GM15510 (cell line): ENCODE results near the gene CUL1.

Source experiments
- POLR2A ChIP-seq: IDR thresholded peaks from 3 replicates; pipeline ENCODE4 v1.6.1; 2011; ENCODE audit warnings: borderline replicate concordance; ENCODE audit not compliant: insufficient read length; ENCODE audit errors: extremely low read depth

Gene CUL1

DNA sequence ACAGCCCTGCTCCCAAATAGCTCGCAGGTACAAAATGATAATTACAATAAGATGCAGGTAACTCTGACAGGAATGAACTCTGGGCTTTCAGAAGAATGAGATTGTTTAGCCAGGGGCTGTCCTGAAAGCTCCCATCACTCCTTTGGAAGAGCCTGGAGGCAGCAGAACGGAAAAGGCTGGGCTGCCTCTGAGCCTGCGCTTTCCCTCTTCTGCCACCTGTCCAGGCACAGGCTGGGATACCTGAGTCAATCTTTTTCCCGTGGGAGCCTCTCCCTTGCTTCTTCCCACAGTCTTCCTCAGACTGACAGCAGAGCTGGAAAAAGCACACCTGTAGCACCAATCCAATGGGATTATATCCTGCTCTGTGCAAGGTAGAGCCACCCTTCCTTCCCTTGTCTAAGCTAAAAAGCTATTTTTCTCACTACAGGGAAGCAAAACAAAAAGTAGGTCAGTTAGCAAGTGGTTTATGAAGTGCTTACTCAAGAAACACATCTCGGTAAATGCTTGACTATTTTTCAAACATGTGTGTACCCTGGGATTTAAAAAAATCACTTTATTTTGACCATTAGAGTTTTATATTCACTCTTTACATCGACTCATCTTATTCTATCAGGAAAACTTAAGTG lies 12.3 kb upstream of the CUL1 start:
- no peak for TF ChIP-seq POLR2A

DNA sequence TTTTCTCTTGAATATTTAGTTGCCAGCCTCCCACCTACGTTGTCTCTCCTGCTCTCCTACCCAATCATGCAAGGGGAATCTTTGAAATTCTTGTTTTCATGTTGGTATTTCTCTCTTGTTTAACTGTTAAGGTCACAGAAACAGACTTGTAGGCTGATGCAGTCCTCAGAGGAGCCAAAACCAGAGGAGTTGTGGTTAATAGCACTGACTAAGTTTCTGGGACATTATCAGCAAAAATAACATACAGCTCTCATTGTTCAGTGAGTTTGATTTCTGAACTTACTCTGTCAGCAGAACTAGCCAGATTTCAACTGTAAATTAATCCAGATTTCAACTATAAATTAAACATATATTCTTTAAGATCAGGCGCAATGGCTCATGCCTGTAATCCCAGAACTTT lies 11.1 kb upstream of the CUL1 start:
- no peak for TF ChIP-seq POLR2A

DNA sequence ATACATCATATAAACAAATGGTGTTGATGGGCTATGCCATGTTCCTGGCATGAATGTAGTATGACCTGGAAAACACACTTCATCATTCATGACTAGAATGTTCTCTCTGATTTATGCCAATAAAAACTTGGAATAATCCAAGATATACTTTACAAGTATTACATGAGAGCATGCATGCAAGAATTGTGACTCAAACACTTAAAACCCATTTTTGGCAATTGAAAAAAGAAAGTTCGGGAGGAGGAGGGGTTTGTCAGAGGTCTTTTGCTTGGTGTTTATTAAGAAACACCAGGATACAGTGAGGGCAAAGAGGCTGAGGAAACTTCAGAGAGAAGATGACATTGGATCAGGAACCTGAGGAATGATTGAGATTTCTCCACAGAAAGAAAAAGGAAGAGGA lies 10.2 kb upstream of the CUL1 start:
- TF ChIP-seq POLR2A, result no peak

DNA sequence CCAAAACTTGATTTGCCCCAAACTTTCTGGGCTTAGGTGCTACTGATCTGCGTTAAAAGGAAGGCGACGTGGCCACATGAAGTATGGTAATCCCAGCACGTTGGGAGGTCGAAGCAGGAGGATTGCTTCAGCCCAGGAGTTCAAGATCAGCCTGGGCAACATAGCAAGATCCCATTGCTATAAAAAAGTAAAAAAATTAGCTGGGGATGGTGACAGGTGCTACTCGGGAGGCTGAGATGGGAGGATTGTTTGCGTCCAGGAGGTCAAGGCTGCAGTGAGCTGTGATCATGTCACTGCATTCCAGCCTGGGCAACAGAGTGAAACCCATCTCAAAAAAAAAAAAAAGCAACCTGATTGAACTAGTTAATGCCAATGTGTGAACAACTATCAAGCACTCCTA lies 5.1 kb upstream of the CUL1 start:
- TF ChIP-seq POLR2A, result no peak

DNA sequence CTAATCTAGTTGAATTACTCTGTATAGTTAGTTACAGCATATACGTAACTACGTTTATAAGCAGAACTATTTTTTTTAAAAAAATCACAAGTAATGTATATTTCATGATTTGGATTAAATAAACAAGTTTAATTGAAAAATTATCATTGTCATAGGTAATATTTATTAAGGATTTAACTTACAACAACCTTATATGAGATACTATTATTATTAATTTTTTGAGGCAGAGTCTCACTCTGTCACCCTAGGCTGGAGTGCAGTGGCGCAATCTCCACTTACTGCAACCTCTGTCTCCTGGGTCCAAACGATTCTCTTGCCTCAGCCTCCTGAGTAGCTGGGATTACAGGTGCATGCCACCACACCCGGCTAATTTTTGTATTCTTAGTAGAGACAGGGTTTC lies 4.1 kb upstream of the CUL1 start:
- no peak for TF ChIP-seq POLR2A

DNA sequence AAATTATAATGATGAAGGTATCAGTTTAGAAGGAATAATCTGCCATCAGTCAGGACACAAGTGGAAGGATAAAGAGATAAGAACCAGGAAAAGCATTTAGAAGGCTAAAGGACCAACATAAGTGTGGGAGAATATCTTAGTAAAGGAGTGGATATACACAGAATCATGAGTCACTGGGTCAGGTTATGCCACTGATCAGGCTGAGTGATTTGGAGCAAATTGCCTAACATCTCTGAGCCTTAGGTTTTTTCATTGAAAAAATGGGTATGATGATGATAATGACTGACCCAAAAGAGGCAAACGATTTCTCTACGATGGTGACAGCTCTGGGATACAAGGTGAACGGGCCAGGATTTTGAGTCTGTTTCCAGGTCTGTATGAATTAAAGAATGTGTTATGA lies 2.8 kb upstream of the CUL1 start:
- TF ChIP-seq POLR2A, result no peak

DNA sequence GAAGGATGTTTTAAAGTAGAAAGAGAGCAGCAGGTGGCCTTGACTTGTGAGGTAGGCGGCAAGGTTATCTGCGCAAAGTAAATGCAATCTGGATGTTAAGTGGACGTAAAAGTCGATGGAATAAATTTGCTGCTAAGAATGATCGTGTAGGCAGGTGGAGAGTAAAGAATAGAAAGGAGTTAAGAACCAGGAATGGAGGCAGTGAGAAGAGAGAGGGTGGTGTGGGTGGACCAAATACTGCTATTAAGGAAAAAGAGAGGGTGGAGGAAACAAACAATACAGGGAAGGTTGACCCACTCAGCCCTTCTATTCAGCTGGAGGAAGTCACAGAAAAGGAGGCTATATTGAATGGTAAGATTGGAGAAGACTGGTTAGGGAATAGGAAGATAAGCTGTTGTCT lies 1.9 kb upstream of the CUL1 start:
- TF ChIP-seq POLR2A, result no peak

DNA sequence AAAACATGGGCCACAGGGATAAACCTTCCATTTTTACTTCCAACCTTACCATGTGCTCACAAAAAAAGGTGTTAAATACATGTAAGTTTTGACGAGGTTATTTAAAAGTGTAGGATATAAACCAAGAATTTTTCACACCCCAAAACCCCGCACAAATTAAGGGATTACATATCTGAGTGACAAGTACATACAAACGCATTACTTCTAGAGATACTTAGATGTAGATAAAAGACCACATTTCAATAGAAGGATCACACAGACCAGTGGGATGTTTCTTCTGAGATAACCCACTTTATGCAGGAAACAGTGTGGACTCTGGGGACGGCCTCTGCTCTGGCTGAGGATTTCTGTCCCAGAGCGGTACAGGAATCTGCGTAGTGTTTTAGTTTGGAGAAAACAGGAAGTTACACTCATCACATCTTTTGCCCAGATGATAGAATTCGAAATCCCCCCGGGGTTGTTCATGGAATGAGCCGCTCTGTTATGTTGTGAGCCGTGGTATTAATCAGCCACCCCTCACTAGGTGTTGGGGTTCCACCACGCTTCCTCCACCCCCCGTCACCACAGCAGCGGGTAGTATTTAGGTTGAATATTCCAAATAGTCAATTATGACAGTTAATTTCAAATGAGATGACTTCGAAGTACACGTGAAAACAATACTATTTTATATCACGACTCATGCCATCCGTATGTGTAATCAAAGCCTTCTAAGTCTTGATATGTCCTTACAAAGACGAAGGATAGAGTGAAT lies 1.3 kb upstream of the CUL1 start:
- TF ChIP-seq POLR2A, result no peak

DNA sequence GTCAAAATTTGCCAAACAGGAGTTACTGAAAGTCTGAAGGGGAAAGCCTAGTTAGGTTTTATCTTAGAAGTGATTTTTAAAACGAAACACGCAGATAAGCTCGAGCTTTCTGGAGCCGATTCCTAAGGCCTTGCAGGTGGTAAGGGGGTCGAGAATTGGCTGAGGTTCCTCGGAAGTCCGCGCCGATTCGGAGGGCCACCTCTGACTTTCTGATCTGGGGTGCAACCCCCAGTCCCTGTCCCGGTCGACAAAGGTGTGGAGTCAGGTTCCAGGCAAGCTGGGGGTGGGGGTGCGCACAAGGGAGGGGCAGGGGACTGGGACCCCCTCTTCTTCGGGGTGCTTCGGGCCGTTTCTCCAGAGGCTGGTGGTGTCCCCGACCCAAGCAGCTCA lies 701 bp upstream of the CUL1 start:
- TF ChIP-seq POLR2A, result no peak

DNA sequence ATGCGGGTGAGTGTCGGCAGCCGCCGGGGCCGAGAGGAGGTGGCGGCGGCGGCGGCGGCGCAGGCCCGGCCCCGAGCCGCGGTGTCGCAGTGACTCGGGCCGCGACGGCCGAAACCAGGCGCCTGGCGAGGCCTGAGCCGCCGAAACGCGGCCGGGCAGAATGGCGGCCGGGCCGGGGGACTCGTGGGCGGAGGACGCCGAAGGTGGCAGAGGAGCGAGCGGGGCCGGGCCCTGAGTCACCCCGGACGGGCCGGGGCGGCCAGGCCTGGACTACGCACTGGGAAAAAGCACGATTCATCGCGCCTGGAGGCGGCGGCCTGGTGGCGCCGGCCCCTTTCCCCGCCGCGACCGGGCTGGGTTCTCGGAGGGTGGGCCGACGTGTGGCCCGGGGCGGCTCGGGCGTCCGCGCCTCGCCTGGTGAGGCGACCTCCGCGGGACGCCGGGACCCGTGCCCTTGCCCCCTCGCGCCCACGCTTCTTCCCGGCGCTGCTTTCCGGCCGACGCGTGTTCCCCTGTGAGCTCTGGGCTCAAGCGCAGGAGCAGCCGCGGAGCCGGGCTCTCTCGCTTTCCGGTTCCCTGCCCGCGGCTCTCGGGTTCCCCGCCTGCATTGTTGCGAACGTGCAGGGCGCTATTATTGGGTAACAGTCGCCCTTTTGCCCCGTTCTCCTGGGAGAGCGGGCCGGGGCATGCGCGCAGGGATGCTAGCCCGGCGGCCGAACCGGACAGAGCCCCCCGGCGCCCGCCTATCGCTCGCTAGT lies 500 bp downstream of the CUL1 start:
- TF ChIP-seq POLR2A, result peak; percentile 58

DNA sequence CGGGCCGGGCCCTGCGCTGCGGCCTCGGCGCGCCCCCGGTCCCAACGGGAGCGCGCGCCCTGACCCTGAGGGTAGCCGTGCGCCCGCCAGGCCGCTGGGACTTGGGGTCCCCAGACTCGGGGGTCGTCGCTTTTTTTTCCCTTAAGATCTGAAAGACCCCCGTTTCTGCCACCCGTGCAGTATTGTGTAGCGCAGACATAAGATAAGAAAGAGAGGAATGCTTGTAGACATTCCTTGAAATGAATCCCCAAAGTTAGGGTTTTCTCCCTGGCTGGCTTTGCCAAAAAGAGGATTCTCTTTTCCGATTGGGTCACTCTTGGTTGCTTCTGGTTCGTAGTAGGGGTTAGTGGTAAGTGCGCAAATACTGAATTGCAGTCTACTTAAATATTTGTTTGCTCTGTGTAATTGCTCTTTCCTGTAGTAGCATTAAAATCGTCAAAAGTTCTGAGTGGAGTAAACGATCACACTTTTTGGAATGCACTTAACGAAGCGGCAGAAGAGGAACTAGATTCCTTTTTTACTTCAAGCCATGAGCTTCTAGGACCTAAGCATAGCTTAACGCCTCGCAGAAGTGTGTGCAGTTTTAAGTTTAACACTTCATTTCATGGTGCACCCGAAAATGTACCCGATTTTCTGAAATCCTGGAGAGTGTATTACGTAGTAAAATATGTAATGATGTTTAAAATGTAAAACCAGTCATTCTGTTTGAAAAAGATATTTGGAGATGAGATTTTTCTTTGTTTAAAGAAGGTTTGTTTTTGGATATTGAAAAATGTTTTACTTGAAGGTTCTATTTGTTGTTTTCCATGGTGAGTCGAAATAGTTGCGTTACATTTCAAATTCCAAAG lies 1.3 kb downstream of the CUL1 start:
- no peak for TF ChIP-seq POLR2A

DNA sequence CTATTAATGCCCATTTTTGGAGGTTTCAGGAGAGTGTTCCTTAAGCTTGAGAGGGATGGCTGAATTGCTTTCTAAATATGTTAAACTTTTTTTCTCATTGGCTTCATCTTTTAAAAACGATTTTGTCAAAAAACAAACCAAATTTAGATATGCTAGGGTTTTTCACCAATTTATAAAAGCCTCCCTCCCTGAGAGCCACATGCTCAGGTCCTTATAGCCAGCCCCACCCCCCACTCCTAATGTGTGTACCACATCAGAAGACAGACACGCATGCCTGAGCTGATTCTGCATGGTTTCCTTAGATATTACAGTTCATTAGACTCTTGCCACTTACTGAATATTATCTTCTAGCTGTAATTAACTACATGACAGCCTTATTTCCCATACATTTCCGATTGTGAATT lies 2.0 kb downstream of the CUL1 start:
- no peak for TF ChIP-seq POLR2A

DNA sequence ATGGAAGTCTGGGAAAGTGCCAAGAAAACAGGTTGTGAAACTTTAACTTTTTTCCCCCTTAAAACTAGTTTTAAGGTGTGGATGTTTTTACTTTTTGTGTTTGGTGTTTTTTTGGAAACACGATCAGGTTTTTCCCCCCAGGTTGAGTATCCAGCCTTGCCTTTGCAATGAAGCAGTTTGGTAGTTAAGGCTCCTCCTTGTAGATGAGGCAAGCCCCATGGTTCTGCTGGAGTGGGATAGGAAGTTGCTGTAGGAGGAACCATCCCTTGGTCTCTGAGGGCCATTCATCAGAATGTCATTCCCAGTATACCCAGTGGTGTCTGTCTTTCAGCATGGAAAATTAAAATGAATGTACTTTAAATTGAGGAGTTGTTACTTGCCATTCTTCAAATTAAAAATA lies 2.7 kb downstream of the CUL1 start:
- TF ChIP-seq POLR2A, result no peak

DNA sequence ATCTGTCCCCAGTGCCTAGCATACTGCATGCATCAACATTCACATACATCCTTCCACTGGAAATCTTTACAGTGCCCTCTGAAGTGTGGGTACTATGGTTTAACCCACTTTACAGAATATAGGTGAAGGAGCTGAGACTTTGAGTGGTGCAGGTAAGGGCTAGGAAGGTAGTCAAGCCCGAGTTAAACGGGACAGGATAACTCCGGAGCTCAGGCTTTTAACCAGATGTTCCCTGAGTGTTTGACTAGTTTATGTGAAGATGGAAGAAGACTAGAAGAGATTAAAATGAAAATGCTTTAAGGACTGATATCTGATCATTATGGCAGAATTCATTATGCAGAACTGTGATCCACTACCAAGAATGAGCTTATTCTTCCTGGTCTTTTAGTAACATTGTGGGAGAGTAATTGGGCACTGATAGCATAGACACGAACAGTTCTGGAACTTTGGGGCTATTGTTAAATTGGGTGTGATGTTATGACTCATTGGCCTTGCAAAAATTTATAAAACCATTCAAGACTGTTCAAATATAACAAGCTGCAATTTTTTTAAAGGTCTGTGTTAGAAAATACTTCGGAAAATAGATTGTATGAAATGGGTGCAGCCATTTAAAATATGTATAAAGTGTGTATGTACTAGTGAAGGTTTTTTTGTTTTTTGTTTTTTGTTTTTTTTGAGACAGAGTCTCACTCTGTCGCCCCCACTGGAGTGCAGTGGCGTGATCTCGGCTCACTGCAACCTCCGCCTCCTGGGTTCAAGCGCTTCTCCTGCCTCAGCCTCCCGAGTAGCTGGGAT lies 4.4 kb downstream of the CUL1 start:
- no peak for TF ChIP-seq POLR2A
